HG03432 (cell line): ENCODE results near the gene WDR81.
"Not testable (repeated sequence)": the region's sequence is repeated elsewhere in the genome, so short reads cannot be mapped to it uniquely, and the experiment has no call there.

Experiments
- ATAC-seq: cut with Tn5 transposase; IDR thresholded peaks from one replicate; pipeline ENCODE4 v1.9.1; 2021; ENCODE audit warnings: mild to moderate bottlenecking, moderate library complexity; ENCODE audit not compliant: unreplicated experiment

WDR81 gene

DNA sequence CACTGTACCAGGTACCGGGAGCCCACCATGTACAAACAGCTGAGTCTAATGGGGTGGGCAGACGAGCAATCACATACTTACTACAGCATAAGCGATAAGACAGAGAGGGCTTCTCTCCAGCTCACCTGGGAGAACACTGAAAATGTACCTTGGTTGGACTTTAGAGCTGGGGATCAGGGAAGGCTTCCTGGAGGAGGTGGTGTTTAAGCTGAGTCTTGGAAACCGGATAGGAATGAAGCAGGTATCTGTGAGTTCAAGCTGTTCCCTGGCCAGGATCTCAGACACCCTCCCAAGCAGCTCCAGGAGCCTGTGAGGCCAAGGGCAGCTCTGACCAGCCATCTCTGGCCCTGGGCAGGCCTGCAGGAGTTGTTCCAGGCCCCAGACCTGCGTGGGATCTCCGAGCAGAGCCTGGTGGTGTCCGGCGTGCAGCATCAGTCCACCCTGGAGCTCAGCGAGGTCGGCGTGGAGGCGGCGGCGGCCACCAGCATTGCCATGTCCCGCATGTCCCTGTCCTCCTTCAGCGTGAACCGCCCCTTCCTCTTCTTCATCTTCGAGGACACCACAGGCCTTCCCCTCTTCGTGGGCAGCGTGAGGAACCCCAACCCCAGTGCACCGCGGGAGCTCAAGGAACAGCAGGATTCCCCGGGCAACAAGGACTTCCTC, 29.4 kb downstream of the WDR81 start:
- no peak for ATAC-seq

DNA sequence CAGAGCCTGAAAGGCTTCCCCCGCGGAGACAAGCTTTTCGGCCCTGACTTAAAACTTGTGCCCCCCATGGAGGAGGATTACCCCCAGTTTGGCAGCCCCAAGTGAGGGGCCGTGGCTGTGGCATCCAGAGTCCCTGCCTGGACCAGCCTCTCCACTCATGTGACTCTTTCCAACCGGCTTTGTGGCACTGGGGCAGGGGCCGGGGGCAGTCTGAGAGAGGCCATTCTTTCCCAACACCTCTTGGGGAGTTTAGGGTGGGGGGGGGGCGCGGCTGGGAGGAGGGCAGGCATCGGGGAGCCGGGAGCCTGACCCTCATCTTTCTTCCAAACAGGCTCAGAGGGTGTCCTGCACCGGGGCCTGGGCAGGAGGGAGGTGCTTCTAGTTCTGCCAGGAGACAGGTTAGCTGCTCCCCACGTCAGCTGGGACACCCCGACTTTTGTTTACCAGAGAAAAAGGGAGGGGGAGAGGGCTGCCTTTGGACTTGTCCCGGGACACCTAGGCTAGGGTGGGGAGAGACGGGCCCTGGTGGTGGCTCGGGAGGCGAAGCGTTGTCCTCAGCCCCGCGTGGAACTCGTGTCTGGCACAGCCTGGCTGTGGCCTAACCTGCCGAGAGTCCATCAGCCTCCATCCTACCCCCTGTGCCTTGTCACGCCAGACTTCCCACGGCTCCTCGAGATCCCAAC, 30.1 kb downstream of the WDR81 start:
- no peak for ATAC-seq

DNA sequence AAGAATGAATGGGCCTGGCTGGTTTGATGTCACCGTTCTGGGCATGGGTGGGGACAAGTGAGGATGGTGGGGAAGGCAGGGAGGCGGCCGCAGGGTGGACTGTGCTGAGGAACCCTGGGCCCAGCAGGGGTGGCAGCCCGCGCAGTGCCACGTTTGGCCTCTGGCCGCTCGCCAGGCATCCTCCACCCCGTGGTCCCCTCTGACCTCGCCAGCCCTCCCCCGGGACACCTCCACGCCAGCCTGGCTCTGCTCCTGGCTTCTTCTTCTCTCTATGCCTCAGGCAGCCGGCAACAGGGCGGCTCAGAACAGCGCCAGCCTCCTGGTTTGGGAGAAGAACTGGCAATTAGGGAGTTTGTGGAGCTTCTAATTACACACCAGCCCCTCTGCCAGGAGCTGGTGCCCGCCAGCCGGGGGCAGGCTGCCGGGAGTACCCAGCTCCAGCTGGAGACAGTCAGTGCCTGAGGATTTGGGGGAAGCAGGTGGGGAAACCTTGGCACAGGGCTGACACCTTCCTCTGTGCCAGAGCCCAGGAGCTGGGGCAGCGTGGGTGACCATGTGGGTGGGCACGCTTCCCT, 30.8 kb downstream of the WDR81 start:
- no peak for ATAC-seq

DNA sequence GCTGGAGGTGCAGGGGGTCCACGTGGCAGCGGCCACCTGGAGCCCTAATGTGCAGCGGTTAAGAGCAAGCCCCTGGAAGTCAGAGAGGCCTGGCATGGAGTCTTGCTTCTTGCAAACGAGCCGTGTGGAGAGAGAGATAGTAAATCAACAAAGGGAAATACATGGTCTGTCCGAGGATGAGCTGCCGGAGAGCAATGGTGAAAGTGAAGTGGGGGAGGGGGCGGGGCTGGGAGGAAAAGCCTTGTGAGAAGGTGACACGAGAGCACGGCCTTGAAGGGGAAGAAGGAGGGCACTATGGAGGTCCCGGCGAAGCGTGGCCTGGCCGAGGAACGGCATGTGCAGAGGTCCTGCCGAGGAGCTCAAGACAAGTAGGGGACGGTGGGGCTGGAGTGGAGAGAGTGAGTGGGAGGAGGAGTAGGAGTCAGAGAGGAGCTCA, 31.3 kb downstream of the WDR81 start:
- ATAC-seq, result no peak

DNA sequence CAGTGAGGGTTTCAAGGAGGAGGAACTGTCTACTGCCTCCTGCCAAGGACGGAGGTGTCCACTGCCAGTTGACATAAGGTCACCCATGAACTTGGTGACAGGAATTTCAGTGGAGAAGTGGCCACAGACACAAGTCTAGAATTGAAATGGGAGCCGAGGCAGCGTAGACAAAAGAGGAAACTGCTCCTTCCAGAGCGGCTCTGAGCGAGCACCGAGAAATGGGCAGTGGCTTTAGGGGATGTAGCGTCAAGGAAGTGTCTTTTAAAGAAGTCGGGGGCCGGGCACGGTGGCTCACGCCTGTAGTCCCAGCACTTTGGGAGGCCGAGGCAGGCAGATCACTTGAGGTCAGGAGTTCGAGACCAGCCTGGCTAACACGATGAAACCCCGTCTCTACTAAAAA, 34.3 kb downstream of the WDR81 start:
- no peak for ATAC-seq

DNA sequence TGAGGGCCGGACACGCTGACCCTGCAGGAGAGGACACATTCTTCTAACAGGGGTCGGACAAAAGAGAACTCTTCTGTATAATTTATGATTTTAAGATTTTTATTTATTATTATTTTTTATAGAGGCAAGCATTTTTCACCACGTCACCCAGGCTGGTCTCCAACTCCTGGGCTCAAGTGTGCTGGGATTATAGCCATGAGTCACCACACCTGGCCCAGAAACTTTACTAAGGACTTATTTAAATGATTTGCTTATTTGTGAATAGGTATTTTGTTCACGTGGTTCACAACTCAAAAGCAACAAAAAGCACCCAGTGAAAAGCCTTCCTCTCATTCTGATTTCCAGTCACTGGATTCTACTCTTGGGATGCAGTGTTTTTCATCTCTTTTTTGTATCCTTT, 35.0 kb downstream of the WDR81 start:
- ATAC-seq, result no peak

DNA sequence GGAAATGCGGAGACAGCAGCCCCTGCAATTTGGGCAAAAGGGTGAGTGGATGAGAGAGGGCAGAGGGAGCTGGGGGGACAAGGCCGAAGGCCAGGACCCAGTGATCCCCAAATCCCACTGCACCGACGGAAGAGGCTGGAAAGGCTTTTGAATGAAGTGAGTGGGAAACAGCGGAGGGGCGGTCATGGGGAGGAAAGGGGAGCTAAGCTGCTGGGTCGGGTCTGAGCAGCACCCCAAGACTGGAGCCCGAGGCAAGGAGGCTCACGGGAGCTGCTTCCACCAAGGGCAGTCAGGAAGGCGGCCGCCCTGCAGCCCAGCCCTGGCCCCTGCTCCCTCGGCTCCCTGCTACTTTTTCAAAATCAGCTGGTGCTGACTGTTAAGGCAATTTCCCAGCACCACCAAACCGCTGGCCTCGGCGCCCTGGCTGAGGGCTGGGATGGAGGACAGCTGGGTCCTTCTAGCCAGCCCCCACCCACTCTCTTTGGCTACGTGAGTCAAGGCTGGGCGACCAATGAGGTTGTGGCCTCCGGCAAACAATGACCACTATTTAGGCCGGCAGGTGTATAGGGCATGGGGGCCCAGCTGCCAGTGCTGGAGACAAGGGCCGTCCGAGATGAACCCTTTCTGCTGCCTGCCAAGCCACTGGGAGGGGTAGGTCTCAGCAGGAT, 37.9 kb downstream of the WDR81 start:
- no peak for ATAC-seq

DNA sequence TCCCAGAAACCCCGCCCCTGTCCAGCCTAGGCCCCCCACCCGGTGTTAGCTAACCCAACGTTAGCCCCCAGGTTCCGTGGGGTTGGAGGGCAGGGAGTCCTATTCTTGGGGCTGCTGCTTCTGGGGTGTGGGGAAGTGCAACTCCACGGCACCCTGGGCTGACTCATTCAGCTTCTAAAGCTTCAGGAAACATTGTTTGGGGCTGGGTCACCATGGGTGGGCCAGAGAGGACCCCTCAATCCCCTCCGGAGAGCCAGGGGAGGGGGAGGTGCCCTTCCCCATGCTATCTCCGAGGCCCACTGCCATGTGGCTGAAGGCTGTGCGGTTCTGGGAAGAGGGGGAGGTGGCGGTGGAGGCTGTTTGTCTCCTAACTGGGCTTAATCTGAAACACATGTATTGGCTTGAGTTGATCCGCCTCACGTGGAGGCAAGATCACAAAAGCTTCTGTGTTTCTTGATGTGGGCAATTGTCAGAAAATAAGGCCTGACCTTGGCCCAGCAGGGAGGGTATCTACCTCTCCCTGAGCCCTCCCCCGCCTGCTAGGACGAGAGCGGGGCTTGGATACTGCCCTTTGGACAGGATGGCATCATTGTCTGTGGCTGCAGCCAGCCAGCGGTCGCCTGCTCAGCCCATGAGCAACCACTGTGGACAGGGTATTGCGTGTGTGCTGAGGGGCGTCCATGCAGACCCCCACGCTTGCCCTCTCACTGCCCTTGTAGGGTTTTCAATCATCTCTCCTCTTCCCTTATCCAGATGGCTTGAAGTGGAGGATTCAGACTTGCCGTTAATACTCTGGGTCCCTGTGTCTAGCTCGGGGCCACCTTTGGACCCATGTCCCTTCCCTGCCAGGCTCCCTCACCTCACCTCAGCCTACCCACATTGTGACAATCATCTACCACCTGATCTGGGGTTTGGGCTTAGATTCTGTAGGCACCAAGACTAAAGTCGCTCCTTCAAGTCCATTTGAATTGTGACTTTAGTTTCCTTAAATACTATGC, 38.7 kb downstream of the WDR81 start:
- no peak for ATAC-seq

DNA sequence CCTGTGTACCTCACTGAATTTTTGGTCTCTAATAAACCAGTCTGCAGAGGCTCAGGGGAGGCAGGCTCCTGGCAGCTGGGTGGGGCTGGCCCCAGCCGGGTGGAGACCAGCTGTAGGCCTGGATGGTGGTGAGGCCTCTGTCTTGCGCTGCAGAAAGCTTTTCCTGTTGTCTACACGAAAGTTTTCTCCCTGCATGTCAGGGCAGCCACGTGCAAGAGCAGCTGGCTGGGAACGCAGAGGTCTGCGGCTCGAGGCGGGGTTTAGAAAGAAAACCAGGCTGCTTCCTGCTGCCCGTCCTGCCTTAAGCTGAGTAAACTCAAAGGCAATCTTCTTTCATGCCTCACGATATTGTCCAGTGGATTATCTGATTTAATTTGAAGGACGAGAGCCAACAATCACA, 39.8 kb downstream of the WDR81 start:
- no peak for ATAC-seq

DNA sequence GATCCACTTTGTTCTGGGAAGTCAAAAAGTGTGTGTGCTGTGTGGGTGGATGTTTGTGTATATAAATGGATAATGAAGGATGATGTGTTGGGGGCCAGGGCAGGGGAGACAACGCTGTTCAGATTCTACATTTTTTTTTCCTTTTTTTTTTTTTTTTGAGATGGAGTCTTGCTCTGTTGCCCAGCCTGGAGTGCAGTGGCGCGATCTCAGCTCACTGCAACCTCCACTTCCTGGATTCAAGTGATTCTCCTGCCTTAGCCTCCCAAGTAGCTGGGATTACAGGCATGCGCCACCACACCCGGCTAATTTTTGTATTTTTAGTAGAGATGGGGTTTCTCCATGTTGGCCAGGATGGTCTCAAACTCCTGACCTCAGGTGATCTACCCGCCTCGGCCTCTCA, 40.2 kb downstream of the WDR81 start:
- ATAC-seq, result not testable (repeated sequence)

DNA sequence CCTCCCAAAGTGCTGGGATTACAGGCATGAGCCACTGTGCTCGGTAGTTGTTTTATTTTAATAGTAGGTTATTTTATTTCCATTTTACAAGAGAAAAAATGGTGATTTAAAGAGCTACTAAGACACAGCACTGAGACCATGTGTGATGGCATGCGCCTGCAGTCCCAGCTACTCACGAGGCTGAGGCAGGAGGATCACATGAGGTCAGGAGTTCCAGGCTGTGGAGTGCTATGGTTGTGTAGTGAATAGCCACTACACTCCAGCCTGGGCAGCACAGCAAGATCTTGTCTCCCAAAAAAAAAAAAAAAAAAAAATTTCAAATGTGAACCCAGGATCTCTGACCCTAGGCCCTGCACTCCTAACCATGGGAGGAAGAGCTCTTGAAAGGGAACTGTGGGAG, 41.1 kb downstream of the WDR81 start:
- no peak for ATAC-seq

DNA sequence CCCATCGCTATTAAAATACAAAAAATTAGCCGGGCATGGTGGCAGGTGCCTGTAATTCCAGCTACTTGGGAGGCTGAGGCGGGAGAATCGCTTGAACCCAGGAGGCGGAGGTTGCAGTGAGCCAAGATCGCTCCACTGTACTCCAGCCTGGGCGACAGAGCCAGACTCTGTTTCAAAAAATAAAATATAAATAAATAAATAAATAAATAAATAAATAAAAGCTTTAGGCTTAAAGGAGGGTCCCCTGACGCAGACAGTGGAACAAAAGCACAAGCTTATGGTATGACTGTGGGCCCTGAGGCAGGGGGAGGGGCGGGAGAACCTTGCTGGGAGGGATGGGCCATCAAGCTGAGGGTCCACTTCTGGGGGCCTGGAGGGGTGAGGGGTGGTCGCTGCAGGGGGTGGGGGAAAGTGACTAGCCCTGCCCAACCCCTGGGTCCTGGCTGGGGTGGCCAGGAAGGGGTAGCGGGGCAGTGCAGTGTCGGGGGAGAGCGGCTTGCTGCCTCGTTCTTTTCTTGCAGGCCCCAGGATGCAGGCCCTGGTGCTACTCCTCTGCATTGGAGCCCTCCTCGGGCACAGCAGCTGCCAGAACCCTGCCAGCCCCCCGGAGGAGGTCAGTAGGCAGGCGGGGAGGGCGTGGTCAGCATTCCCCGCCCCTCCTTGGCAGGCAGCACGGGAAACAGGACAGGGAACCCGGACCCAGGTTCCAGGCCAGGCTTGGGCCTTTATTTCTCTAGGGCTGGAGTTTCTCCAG, 42.1 kb downstream of the WDR81 start:
- no peak for ATAC-seq

DNA sequence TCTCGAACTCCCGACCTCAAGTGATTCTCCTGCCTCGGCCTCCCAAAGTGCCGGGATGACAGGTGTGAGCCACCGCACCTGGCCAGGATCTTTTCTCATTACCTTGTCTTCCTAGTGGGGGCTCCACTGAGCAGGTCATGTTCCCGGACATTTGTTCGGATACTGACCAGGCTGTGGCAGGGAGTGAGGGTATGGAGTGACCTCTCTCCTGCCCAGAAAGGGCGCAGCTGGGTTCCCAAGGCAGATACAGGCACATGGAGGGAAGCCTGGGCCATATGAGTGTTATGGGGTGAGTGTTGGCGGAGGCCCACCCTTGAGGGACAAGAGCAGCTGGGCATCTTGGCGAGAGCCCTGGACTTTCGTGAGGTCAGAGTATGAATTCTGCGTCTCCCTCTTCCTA, 42.9 kb downstream of the WDR81 start:
- ATAC-seq, result no peak

DNA sequence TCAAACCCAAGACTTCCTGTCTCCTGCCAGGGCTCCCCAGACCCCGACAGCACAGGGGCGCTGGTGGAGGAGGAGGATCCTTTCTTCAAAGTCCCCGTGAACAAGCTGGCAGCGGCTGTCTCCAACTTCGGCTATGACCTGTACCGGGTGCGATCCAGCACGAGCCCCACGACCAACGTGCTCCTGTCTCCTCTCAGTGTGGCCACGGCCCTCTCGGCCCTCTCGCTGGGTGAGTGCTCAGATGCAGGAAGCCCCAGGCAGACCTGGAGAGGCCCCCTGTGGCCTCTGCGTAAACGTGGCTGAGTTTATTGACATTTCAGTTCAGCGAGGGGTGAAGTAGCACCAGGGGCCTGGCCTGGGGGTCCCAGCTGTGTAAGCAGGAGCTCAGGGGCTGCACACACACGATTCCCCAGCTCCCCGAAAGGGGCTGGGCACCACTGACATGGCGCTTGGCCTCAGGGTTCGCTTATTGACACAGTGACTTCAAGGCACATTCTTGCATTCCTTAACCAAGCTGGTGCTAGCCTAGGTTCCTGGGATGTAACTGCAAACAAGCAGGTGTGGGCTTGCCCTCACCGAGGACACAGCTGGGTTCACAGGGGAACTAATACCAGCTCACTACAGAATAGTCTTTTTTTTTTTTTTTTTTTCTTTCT, 45.4 kb downstream of the WDR81 start:
- no peak for ATAC-seq

DNA sequence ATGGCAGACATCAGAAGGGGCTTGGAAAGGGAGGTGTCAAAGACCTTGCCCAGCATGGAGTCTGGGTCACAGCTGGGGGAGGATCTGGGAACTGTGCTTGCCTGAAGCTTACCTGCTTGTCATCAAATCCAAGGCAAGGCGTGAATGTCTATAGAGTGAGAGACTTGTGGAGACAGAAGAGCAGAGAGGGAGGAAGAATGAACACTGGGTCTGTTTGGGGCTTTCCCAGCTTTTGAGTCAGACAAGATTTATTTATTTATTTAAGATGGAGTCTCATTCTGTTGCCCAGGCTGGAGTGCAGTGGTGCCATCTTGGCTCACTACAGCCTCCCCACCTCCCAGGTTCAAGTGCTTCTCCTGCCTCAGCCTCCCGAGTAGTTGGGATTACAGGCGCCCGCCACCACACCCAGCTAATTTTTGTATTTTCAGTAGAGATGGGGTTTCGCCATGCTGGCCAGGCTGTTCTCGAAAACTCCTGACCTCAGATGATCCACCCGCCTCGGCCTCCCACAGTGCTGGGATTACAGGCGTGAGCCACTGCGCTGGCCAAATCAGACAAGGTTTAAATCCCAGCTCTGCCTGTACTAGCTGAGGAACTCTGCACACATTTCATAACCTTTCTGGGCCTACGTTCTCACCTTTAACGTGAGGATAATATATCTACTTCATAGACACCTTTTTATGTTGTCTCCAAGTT, 48.6 kb downstream of the WDR81 start:
- not testable (repeated sequence) for ATAC-seq

DNA sequence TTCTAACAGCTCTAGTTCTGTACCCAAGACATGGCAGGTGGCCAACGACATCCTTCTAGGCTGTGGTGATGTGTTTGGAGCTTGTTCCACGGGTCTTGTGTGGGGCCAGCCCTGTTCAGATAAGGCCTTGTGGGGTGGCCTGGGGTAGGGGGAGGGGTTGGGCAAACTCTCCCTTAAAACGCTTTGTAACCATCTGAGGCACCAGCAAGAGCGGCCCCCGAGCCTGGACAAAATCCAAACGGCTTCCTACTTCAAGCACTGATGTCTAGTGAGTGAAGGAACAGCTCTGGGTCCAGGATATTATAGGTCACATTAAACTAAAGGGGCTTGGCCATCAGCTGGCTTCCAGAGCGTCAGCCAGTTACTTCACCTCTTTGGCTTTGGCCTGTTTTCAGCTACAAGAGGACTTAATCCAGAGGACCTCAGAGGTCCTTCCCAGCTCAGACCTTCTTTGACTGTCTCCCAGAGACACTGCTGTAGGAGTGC, 49.2 kb downstream of the WDR81 start:
- no peak for ATAC-seq

DNA sequence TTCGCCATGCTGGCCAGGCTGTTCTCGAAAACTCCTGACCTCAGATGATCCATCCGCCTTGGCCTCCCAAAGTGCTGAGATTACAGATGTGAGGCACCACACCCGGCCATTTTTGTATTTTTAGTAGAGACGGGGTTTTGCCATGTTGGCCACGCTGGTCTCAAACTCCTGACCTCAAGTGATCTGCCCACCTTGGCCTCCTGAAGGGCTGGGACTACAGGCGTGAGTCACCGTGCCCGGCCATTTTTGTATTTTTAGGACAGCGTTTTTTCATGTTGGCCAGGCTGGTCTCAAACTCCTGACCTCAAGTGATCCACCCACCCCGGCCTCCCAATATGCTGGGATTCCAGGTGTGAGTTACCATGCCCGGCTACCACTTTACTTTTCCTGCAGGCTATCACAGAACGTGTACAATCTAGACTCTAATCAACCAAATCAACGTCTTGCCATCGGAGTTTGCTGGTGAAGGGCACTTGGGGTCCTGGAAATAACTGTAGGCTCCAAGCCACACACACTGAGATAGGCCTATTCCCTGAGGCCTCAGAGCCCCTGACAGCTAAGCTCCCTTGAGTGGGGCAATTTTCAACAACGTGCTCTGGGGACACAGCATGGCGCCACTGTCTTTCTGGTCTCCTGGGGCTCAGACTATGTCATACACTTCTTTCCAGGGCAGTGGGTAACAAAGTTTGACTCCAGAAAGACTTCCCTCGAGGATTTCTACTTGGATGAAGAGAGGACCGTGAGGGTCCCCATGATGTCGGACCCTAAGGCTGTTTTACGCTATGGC, 50.1 kb downstream of the WDR81 start:
- no peak for ATAC-seq

DNA sequence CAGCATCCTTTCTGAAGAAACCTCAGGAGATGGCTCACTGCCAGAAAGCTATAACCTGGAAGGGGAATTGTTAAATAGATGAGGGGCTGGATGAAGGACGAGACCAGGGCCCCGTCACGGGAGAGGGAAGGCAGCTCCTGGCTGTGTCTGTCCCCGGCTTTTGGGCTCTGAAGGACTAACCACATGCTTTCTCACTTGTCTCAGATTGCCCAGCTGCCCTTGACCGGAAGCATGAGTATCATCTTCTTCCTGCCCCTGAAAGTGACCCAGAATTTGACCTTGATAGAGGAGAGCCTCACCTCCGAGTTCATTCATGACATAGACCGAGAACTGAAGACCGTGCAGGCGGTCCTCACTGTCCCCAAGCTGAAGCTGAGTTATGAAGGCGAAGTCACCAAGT, 51.8 kb downstream of the WDR81 start:
- no peak for ATAC-seq
